MV-4-11 (cell line): Measurements from ENCODE around the gene LCN15.
"Not testable (repeated sequence)": the region's sequence is repeated elsewhere in the genome, so short reads cannot be mapped to it uniquely, and the experiment has no call there.

Source experiments
- DNase-seq: peaks from one replicate; lab custom pipeline; 2025; lab: John Stamatoyannopoulos, UW

LCN15 gene, protein sequence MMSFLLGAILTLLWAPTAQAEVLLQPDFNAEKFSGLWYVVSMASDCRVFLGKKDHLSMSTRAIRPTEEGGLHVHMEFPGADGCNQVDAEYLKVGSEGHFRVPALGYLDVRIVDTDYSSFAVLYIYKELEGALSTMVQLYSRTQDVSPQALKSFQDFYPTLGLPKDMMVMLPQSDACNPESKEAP

DNA sequence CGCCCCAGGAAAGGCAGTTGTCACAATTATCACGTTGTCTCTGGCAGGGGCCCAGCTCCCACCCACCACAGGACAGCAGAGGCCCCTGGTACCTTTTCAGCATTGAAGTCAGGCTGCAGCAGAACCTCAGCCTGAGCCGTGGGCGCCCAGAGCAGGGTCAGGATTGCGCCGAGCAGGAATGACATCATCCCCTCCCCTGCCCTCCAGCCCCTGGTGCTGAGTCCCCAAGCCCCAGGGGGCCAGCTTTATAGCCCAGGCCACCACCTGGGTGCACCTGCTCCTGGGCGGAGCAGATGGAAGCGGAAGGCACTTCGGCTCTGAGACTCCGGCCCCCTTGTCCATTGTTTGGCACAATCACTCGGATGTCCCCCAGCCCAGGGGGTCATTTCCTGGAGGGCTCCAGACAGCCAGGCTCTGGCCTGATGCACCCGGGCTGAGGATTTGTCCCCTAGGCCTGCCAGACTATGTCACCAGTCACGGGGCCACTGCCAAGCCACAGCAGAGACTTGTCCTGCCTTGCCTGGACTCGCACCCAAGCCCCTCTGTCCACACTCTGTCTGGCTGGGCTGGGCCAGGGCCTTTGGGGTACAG lies at the start of gene LCN15:
TSS of gene LCN15 (minus strand) at position 218 of the 591 bp plus-strand sequence. CDS start at position 188, 30 bp downstream.
- no peak for DNase-seq

- DNase-seq, result peak; percentile 32
Measured at GRCh38 chr9:136808806-136809158, 44.5 kb upstream of the LCN15 start.

GRCh38 chr9:136808075-136808805 lies 43.9 kb upstream of the LCN15 start:
- DNase-seq, result no peak

DNA sequence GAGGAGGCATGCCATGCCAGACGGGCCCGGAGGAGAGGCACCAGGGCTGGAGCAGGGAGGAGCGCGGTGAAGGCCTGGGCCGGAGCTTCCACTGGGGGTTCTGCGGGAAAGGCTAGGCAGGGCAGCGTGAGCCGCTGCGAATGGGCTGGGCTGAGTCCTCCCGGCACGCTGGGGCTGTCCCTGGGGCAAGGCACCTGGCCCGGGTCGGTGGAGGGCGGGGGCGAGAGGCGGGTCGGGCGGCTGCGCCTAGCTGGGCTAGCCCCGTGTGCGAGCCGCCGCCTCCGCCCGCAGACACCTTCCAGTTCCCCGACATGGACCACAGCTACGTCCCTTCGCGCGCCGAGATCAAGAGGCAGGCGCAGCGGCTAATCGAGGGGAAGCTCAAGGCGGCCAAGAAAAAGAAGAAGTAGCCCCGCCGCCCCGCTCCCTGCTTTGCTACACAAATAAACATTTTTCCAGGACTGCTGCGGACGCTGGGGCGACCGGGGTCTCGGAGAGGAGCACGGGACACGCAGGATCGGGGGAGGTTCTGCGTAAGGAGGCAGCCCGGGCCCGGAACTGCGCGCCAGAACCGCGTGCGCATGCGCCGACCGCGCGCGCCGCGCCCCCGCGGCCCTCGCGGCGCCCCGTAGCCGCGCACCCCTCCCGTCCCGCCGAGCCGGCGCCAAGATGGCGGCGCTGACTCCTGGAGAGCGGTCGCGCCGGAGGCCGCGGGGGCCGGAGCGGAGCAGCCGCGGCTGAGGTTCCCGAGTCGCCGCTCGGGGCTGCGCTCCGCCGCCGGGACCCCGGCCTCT lies 43.2 kb upstream of the LCN15 start, which contains the start of gene RABL6:
TSS of gene RABL6 (plus strand) at position 668 of the 794 bp plus-strand sequence. CDS start 249 bp downstream, outside the sequence.
- DNase-seq, result peak; percentile 68

DNA sequence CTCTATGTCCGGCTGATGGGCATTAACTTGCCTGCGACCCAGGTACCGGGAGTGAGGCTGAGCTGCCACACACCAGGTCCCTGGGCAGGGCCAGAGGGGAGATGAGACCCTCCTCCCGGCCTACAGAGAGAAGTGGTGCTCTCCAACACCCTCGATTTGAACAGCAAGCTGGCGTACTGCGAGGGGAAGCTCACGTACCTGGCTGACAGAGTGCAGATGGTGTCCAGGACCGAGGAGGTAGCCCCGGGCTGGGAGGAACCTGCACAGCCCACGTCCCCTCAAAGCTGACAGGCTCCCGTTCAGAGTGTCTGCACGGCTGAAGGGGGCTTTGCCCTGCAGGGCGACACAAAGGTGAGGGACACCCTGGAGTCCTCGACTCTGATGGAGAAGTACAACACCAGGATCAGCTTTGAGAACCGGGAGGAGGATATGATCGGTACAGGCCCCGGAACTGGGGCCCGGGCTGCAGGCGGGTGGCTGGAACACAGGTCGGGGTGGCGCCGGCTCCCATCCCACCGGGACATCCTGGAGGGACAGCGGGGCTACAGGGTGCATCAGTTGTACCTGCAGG lies 42.4 kb upstream of the LCN15 start:
- DNase-seq, result no peak

- DNase-seq, result no peak
Measured at GRCh38 chr9:136806067-136806466, 41.7 kb upstream of the LCN15 start.

GRCh38 chr9:136805207-136805740 lies 41.0 kb upstream of the LCN15 start:
- DNase-seq, result no peak

DNA sequence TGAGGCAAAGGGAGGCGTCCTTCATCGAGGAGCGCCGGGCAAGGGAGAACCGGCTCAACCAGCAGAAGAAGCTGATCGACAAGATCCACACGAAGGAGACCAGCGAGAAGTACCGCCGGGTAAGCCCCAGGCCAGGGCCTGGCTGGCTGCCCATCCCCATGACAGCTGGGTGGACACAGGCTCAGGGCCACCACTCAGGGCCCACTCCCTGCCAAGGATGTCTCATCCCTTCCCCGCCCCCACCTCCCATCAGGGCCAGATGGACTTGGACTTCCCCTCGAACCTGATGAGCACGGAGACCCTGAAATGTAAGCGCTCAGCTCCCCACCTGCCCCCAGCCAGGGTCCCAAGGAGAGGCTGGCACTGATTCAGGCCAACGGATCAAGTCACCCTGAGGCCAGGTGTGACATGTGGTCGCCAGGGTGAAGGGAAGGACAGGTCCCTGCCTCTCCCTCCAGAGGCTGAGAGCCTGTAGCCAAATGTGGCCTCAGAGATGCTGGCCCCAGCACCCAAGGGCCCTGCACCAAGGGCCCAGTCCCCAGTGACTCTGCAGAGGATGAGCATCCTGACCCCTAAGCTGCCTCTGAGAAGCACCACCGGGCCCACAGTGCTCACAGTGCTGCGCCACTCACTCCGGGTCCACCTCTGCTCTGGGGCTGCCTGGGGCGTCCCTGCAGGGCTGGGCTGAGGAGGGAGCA lies 40.3 kb upstream of the LCN15 start:
- DNase-seq, result no peak

DNA sequence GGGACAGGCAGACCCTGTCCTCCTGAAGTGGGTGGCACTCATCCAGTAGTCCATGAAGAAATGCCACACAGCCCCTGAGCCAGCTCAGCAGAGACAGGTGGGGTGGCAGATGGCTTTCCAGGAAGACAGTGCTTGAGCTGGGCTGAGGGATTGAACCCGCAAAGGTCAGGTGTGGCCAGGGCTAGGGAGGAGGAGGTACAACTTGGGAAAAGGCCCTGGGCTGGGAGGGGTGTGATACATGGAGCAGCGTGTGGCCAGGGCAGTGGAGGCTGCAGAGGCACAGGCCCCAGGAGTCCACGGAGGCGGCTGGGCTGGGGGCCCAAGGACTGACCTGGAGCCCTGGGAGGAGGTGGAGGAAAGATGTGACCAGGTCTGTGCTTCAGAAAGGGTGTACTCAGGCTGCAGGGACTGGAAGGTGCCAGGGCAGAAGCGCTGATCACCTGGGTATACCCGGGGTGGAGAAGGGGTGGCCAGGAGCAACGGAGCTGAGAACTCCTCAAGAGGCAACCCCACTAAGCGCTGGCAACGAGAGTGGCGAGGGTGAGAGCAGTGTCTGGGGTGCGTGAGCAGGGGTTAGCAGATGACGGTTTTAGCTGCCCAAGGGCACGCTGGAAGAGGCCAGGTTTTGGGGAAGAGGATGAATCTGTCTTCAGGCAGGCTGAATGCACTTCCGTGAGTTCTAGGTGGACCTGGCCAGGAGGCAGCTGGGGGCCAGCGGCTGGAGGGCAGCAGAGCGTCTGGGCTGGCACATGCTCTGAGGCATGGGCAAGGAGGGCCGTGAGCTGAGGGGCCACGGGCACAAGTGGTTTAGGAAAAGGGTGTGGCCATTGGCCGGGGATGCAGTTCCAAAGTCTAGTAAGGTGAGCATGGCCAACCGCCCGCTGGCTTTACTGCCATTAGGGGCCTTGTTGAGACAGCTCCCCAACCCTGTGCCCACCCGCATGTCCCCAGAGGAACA lies 39.5 kb upstream of the LCN15 start:
- no peak for DNase-seq

DNA sequence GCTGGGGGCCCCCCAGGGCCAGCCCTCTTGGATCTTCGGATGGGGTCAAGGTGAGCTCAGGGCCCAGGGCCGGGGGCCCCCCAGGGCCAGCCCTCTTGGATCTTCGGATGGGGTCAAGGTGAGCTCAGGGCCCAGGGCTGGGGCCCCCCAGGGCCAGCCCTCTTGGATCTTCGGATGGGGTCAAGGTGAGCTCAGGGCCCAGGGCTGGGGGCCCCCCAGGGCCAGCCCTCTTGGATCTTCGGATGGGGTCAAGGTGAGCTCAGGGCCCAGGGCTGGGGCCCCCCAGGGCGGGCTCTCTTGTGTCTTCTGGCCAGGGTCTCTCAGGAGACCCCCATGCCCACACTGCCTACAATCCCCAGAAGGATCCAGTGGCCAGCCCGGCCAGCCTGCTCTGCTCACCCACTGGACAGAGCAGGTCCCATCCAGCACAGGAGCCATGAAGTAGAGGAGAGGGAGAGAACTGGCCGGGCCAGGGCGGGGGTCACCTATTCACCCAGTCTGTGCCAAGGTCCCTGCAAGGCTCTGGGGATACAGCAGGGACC lies 38.8 kb upstream of the LCN15 start:
- not testable (repeated sequence) for DNase-seq

DNA sequence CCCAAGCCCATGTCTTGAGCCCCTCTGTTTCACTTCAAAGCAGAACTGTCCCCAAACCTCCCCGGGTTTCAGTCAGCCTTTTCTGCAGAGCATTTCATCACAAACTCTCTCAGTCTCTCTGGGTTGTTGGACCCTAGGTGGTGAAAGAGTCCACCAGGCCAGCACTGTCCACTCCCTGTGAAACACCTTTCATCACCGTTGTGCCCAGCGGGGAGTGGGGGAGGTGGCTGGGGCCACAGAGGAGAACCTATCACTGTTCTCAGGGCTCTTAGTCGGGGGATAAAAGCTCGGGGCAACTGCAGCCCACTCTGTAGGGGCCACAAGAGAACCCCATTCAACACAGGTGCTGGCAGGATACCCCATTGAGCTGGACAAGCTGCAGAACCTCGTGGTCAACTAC lies 38.0 kb upstream of the LCN15 start:
- no peak for DNase-seq

DNA sequence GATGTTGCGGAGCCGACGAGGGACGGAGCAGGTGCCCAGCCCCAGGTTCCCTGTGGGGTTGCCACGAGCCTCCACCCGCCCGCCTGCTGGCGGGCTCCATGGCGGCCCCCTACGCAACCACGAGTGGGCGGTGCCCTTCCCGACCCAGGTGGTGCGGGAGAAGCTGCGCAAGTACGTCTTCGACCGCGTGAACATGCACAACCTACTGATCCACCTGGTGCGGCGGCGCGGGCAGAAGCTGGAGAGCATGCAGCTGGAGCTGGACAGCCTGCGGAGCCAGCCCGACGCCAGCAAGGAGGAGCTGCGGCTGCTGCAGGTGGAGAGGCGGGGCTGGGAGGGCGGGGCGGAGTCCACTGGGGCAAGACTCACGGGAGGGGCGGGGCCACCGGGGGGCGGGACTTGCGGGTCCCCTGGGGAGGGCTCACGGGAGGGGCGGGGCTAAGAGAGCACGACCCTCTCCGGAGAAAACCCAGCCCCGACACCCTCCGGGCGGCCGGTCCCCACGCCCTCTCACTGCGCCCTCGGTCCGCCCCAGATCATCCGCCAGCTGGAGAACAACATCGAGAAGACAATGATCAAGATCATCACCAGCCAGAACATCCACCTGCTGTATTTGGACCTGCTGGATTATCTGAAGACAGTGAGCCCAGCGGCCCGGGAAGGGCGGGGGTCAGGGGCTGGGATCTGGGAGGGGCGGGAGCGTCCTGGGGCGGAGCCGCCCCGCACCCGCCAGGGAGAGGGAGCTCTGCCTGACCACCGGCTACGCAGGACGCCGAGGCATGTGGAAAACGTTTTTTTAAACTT lies 35.7 kb upstream of the LCN15 start:
- peak; percentile 61 for DNase-seq

DNA sequence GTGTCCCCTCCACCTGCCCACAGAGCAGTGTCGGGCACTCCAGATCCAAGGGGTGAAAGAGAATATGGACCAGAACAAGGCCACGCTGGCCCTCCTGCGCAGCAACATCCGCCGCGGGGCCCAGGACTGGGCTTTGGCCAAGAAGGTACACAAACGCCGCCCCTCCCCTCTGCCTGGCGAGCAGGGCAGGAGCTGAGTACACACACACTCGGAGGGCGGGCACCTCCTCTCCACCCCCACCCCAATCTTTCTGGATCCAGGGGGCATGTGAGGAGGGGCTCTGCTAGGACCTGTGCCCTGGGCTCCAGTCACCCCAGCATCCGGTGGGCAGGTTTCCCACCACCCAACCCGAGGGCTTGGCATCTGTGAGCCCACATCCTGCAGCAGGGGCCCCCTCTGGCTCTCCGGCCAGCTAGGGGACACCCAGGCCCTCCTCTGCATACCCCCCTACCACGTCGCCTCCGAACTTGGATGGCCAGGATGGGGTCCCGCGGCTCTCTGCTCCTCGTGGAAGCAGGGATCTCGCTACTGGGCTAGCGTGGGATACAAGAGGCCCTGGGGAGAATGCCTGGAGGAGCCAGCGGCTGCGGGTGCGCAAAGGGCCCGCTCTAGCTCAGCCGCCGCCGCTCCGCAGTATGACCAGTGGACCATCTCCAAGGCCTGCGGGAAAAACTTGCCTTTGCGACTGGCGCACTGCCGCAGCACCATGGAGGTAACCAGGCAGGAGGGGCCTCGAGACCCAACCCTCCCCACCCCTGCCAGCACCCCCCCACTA lies 34.9 kb upstream of the LCN15 start:
- DNase-seq, result no peak

DNA sequence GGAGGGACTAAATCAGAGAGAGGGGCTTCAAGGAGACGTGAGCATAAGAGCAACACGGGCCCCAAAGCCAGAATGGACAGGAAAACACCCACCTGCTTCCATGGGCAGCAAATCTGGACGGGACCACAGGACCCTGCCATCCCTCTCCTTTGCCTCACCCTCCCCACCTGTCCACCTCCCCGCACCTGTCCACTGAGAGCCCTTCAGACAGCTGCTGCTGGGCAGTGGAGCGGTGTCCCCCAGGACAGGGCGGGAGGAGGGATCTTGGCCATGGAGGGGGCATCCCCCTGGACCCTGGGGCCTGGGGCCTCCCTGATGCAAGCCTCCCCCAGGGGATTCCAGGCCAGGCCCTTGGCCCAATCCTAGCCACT lies 34.4 kb upstream of the LCN15 start:
- DNase-seq, result no peak

DNA sequence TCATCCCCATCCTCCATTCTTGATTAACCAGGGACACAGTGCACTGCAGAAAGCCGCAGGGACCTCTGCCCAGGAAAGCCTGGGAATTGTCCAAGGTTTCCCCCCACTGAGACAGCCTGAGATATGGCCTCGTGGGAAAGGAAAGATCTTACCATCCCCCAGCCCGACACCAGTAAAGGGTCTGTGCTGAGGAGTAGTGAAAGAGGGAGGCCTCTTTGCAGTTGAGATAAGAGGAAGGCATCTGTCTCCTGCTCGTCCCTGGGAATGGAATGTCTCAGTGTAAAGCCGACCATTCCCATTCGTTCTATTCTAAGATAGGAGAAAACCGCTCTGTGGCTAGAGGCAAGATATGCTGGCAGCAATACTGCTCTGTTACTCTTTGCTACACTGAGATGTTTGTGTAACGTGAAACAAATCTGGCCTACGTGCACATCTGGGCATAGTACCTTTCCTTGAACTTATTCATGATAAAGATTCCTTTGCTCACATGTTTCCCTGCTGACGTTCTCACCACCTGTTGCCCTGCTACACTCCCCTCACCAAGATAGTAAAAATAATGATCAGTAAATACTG lies 32.5 kb upstream of the LCN15 start:
- DNase-seq, result not testable (repeated sequence)

- no peak for DNase-seq
Measured at GRCh38 chr9:136796238-136796774, 32.0 kb upstream of the LCN15 start, which contains the start of gene CCDC183. TSS of gene CCDC183 (plus strand) at chr9:136796338. CDS start at chr9:136796398, 60 bp downstream.

DNA sequence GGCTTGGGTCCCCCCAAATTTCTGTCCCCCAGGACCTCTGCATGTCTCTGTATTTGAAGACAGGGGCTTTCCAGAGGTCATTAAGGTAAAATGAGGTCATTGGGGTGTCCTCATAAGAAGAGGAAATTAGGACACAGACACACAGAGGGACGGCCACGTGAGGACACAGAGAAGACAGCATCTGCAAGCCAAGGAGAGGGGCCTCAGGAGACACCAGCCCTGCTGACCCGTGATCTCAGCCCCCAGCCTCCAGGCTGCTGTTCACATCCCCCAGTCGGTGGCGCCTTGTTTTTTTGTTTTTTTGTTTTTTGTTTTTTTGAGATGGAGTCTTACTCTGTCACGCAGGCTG lies 30.7 kb upstream of the LCN15 start:
- no peak for DNase-seq
